ENCODE measurements around the gene LGI4. TPM values are rescaled to one million over a fixed set of nuclear protein-coding genes. Genes with fewer than 3 reads are reported as not detected.

The LGI4 gene
- total RNA-seq, 1 donor from 2014 or later, result 16.1 TPM

GRCh38 chr19:35076026-35076370, 58.9 kb downstream of the LGI4 start:
- no peaks in the 10 kb centered on the region for H3K36me3 Mint-ChIP-seq (ENCODE audit: low read depth)
- no peaks in the 10 kb centered on the region for H3K9me3 Mint-ChIP-seq
- H3K27ac Mint-ChIP-seq (ENCODE audit: unreplicated experiment), result no peak overlapping the region
- no peak for TF ChIP-seq CTCF (conservative IDR thresholded peaks at IDR 0.05)
- no peak for DNase-seq (ENCODE audit: low read depth, low spot score)
- H3K4me3 Mint-ChIP-seq, result no peak overlapping the region
- no peaks in the 10 kb centered on the region for H3K27me3 Mint-ChIP-seq (ENCODE audit: low read depth)
- no peaks in the 10 kb centered on the region for H3K4me1 Mint-ChIP-seq

DNA sequence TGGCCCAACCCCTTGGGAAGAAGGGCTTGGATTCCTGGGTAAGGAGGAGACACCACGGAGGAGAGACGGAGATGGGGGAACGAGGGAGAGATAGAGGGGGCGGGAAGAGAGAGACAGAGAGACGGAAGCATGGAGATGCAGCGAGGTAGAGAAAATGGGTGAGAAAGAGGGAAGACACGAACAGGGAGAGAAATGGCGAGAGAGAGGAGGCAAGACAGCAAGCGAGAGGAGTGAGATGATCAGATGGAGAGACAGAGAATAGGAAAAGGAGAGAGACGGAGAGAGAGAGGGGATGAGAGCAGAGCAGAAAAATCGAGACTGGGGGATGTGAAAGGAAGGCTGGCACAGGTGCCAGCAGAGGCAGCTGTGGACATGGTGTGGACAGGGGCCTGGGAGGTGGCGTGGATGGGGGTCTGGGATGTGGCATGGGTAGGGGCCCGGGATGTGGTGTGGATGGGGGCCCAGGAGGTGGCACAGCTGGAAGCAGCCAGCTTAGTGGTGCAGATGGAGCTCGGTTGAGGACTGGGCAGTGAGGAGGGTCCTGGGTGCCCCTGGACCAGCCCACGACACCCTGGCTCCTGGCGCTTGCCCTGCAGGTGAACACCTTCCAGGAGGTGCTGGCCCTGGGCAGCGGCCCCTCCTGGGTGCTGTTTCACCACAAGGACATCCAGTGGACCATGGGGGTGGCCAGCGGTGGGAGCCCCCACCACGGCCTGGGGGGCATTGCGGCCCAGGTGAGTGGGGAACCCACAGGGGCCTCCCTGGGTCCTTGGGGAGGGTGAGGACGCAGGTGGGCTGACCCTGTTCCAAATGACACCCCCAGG, 59.4 kb downstream of the LGI4 start:
- Mint-ChIP-seq H3K27me3 (ENCODE audit: low read depth) (no peaks in the 10 kb centered on the region), H3K9me3 (no peaks in the 10 kb centered on the region), H3K4me1 (no peaks in the 10 kb centered on the region), H3K4me3 (no peak overlapping the region), H3K36me3 (ENCODE audit: low read depth) (no peaks in the 10 kb centered on the region), H3K27ac (ENCODE audit: unreplicated experiment) (no peak overlapping the region)
- no peak for TF ChIP-seq CTCF (conservative IDR thresholded peaks at IDR 0.05)
- no peak for DNase-seq (ENCODE audit: low read depth, low spot score)

Other genes with a start within 250 kb of the LGI4 start
- gene ZNF30, start 208.2 kb downstream of the LGI4 start, total RNA-seq, result 6.2 and 7.2 TPM in 2 replicates
- gene ZNF792, start 170.8 kb downstream of the LGI4 start, total RNA-seq, result 7.5 and 8.1 TPM in 2 replicates
- 100 and 103 TPM in 2 replicates for gene GRAMD1A, start 134.7 kb downstream of the LGI4 start, total RNA-seq
- gene SCN1B, start 104.6 kb downstream of the LGI4 start, total RNA-seq, result 1.7 and 1.9 TPM in 2 replicates
- 0.26 and 0.27 TPM in 2 replicates for gene HPN, start 93.3 kb downstream of the LGI4 start, total RNA-seq
- 2.5 and 2.8 TPM in 2 replicates for gene FXYD3, start 19.2 kb downstream of the LGI4 start, total RNA-seq
- gene FXYD1, start 3.8 kb upstream of the LGI4 start, total RNA-seq, result 4.2 and 6.5 TPM in 2 replicates
- 1.1 and 1.4 TPM in 2 replicates for gene FXYD7, start 8.2 kb upstream of the LGI4 start, total RNA-seq
- gene FXYD5, start 19.7 kb upstream of the LGI4 start, total RNA-seq, result 13.3 and 17.0 TPM in 2 replicates
- gene FAM187B, start 93.7 kb upstream of the LGI4 start, total RNA-seq, result not detected in 2 replicates
- 3.5 and 4.0 TPM in 2 replicates for gene LSR, start 113.9 kb upstream of the LGI4 start, total RNA-seq
- gene USF2, start 133.9 kb upstream of the LGI4 start, total RNA-seq, result 107 and 111 TPM in 2 replicates
- gene HAMP, start 147.5 kb upstream of the LGI4 start, total RNA-seq, result 0.47 and 0.57 TPM in 2 replicates
- not detected in 2 replicates for gene MAG, start 157.1 kb upstream of the LGI4 start, total RNA-seq
- not detected in 2 replicates for gene CD22, start 194.1 kb upstream of the LGI4 start, total RNA-seq
- not detected in 2 replicates for gene FFAR1, start 212.8 kb upstream of the LGI4 start, total RNA-seq
- gene FFAR3, start 223.4 kb upstream of the LGI4 start, total RNA-seq, result not detected in 2 replicates
- gene GPR42, start 236.0 kb upstream of the LGI4 start, total RNA-seq, result not detected in 2 replicates

Measured in neural crest cell (in vitro differentiated cells).